SK-N-SH (cell line): ENCODE measurements around the gene ISM1. TPM values are rescaled to one million over a fixed set of nuclear protein-coding genes. Genes with fewer than 3 reads are reported as not detected.

ENCODE experiments used
- CTCF ChIA-PET: fragments of 300-600, 350-600 bp; formaldehyde crosslinking; extraction: SDS; loops from one replicate; lab custom pipeline; 2021; lab: Yijun Ruan, JAX
- POLR2A ChIA-PET: fragments of 350-600 bp; sonication (Branson Sonifier 250); formaldehyde crosslinking; extraction: SDS; loops from one replicate; lab custom pipeline; 2020; ENCODE audit warnings: antibody characterized with exemption, inconsistent platforms; lab: Yijun Ruan, JAX
- DNase-seq: peaks from one replicate; pipeline ENCODE4 v3.0.0; 2012
- H2AFZ ChIP-seq: fragments of 200-600 bp; sonication (generic); 2 replicates; pipeline ENCODE4 v1.8.1; 2016; ENCODE audit warnings: antibody characterized with exemption, mild to moderate bottlenecking, low read depth
- H3F3A ChIP-seq: fragments of 200-600 bp; sonication (generic); replicated peaks from 2 replicates; pipeline ENCODE3; 2016; ENCODE audit warnings: antibody characterized with exemption, mild to moderate bottlenecking; ENCODE audit not compliant: insufficient read depth
- H3K27ac ChIP-seq, 2 experiments: fragments of 200-500 bp in 1 of 2; fragments of 200-600 bp in 1 of 2; sonication (Bioruptor generic) in 1 of 2; sonication (generic), shearing (Covaris generic) in 1 of 2; 2 replicates each; pipeline versions ENCODE4 v1.5.1 to v1.6.1; 2014 to 2016; ENCODE audit warnings: low read depth in 2 of 2, inconsistent platforms in 1 of 2, low read length in 1 of 2, mild to moderate bottlenecking in 1 of 2, mixed read lengths in 1 of 2
- H3K27me3 ChIP-seq: fragments of 200-600 bp; sonication (generic), shearing (Covaris generic); 2 replicates; pipeline ENCODE4 v1.6.1; 2016; ENCODE audit warnings: mixed run types; ENCODE audit not compliant: insufficient read depth
- H3K36me3 ChIP-seq, 2 experiments: fragments of 200-500 bp in 1 of 2; fragments of 200-600 bp in 1 of 2; sonication (Bioruptor generic) in 1 of 2; sonication (generic) in 1 of 2; replicated peaks in 1 of 2; 2 replicates each; pipeline versions ENCODE3 to v1.5.1; 2014 to 2016; ENCODE audit warnings: low read length in 1 of 2, mild to moderate bottlenecking in 1 of 2; ENCODE audit not compliant: insufficient read depth in 2 of 2, control insufficient read depth in 1 of 2
- H3K4me1 ChIP-seq, 2 experiments: fragments of 200-500 bp in 1 of 2; fragments of 200-600 bp in 1 of 2; sonication (Bioruptor generic) in 1 of 2; sonication (generic), shearing (Covaris generic) in 1 of 2; 2 replicates each; pipeline versions ENCODE4 v1.5.1 to v1.6.1; 2014 to 2016; ENCODE audit warnings: low read depth in 1 of 2, low read length in 1 of 2, mixed run types in 1 of 2; ENCODE audit not compliant: insufficient read depth in 2 of 2, control insufficient read depth in 1 of 2
- H3K4me2 ChIP-seq: fragments of 200-600 bp; sonication (generic), shearing (Covaris generic); 2 replicates; pipeline ENCODE4 v1.6.1; 2017; ENCODE audit warnings: mixed run types
- H3K4me3 ChIP-seq, 2 experiments: fragments of 200-500 bp in 1 of 2; fragments of 200-600 bp in 1 of 2; sonication (Bioruptor generic) in 1 of 2; sonication (generic), shearing (Covaris generic) in 1 of 2; 2 replicates each; pipeline versions ENCODE4 v1.5.1 to v1.8.1; 2014 to 2016; ENCODE audit warnings: low read depth in 2 of 2, inconsistent platforms in 1 of 2, low read length in 1 of 2, mild to moderate bottlenecking in 1 of 2, mixed read lengths in 1 of 2, moderate library complexity in 1 of 2
- H3K79me2 ChIP-seq: fragments of 200-600 bp; sonication (generic); 2 replicates; pipeline ENCODE4 v1.8.1; 2017; ENCODE audit warnings: mild to moderate bottlenecking; ENCODE audit not compliant: insufficient read depth
- H3K9ac ChIP-seq: fragments of 200-600 bp; sonication (generic); 2 replicates; pipeline ENCODE4 v1.6.1; 2017; ENCODE audit warnings: mixed run types
- H3K9me2 ChIP-seq: fragments of 200-600 bp; sonication (generic); 2 replicates; pipeline ENCODE4 v1.6.1; 2017; ENCODE audit warnings: mixed run types
- H3K9me3 ChIP-seq: fragments of 200-600 bp; sonication (generic); 2 replicates; pipeline ENCODE4 v1.6.1; 2017; ENCODE audit warnings: mixed run types, mild to moderate bottlenecking, moderate library complexity
- H4K20me1 ChIP-seq: fragments of 200-600 bp; sonication (generic); 2 replicates; pipeline ENCODE4 v1.6.1; 2017; ENCODE audit warnings: mild to moderate bottlenecking, mixed run types; ENCODE audit not compliant: insufficient read depth
- CHD2 ChIP-seq: fragments of 150-350 bp; IDR thresholded peaks from 2 replicates; pipeline ENCODE4 v1.6.1; 2018; ENCODE audit warnings: low read length; ENCODE audit not compliant: partially characterized antibody
- FOSL2 ChIP-seq: IDR thresholded peaks from 2 replicates; pipeline ENCODE4 v1.4.0; 2012; ENCODE audit warnings: low read depth, mild to moderate bottlenecking, moderate library complexity, borderline replicate concordance
- FOXJ3 ChIP-seq: sonication (generic); formaldehyde crosslinking; IDR thresholded peaks from 2 replicates; pipeline ENCODE4 v1.5.1; 2020; ENCODE audit warnings: mild to moderate bottlenecking, missing genetic modification reagents
- GABPA ChIP-seq: IDR thresholded peaks from 2 replicates; pipeline ENCODE4 v1.4.0; 2012; ENCODE audit warnings: low read depth, mild to moderate bottlenecking
- NRF1 ChIP-seq: IDR thresholded peaks from 2 replicates; pipeline ENCODE4 v1.6.1; 2012; ENCODE audit warnings: low read depth, mild to moderate bottlenecking, low read length
- RCOR1 ChIP-seq: fragments of 150-350 bp; IDR thresholded peaks from 2 replicates; pipeline ENCODE4 v1.6.1; 2017; ENCODE audit warnings: antibody characterized with exemption, low read length
- RFX5 ChIP-seq: IDR thresholded peaks from 2 replicates; pipeline ENCODE4 v1.6.1; 2012; ENCODE audit warnings: mild to moderate bottlenecking, improper control_type of control experiment, low read length
- RXRA ChIP-seq: IDR thresholded peaks from 2 replicates; pipeline ENCODE4 v1.4.0; 2012; ENCODE audit warnings: low read depth, mild to moderate bottlenecking, borderline replicate concordance
- TAF1 ChIP-seq: IDR thresholded peaks from 2 replicates; pipeline ENCODE4 v1.6.1; 2012; ENCODE audit warnings: low read depth, mild to moderate bottlenecking, low read length, moderate library complexity, borderline replicate concordance
- TCF12 ChIP-seq: IDR thresholded peaks from 2 replicates; pipeline ENCODE4 v1.4.0; 2012
- USF1 ChIP-seq: IDR thresholded peaks from 2 replicates; pipeline ENCODE4 v1.4.0; 2012; ENCODE audit warnings: low read depth, borderline replicate concordance
- USF2 ChIP-seq: fragments of 150-350 bp; IDR thresholded peaks from 2 replicates; pipeline ENCODE4 v1.6.1; 2017; ENCODE audit warnings: antibody characterized with exemption, low read length, low read depth, borderline replicate concordance
- WGBS: methylation state at CpG from one replicate; pipeline ENCODE4 v1.1.6; 2017; ENCODE audit warnings: low lambda C conversion rate; 5-methylcytosine and 5-hydroxymethylcytosine counted together
- polyA plus RNA-seq, 3 experiments: library from polyadenylated mRNA; depleted of rRNA; stranded (reverse); fragments of >200 nt; gene quantifications; 2 replicates each; pipeline ENCODE4 v1.2.3, GENCODE V29; 2012
- TF ChIP-seq, protein P1 (sequence below): IDR thresholded peaks from 2 replicates; pipeline ENCODE4 v1.4.0; 2012; ENCODE audit warnings: low read depth, borderline replicate concordance

Gene ISM1
- polyA plus RNA-seq, 1 of the 3 experiments (the other 2 are of a cell fraction) = not detected

- WGBS = 48% methylated on average over 5 of the region's 5 CpGs
- Histone ChIP-seq H3K9ac (no peak overlapping the region), H3K27me3 (no peaks in the 10 kb centered on the region; the same call in 1 of the 2 replicates), H2AFZ (no peak overlapping the region), H3F3A (no peaks in the 10 kb centered on the region), H3K4me1 (no peaks in the 10 kb centered on the region; a peak in 1 of 4 replicates), H3K4me3 (no peak overlapping the region), H4K20me1 (no peaks in the 10 kb centered on the region), H3K27ac (no peak overlapping the region), H3K79me2 (no peaks in the 10 kb centered on the region)
- TF ChIP-seq GABPA (no peak), RCOR1 (no peak), CHD2 (no peak), FOSL2 (no peak), RXRA (no peak), TCF12 (no peak), FOXJ3 (CRISPR knock-in tag) (no peak), USF2 (no peak), USF1 (no peak), NRF1 (no peak), RFX5 (no peak), TAF1 (no peak)
- TF ChIP-seq, protein P1, sequence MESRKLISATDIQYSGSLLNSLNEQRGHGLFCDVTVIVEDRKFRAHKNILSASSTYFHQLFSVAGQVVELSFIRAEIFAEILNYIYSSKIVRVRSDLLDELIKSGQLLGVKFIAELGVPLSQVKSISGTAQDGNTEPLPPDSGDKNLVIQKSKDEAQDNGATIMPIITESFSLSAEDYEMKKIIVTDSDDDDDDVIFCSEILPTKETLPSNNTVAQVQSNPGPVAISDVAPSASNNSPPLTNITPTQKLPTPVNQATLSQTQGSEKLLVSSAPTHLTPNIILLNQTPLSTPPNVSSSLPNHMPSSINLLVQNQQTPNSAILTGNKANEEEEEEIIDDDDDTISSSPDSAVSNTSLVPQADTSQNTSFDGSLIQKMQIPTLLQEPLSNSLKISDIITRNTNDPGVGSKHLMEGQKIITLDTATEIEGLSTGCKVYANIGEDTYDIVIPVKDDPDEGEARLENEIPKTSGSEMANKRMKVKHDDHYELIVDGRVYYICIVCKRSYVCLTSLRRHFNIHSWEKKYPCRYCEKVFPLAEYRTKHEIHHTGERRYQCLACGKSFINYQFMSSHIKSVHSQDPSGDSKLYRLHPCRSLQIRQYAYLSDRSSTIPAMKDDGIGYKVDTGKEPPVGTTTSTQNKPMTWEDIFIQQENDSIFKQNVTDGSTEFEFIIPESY = no peak
- TF ChIP-seq, all 33 proteins: peak for 0
- no peaks in the 10 kb centered on the region for H3K9me2 ChIP-seq
- CTCF ChIA-PET = interaction anchor here (1.0 to 1.7 kb wide), 2 partner anchors 178 to 249 kb away, joined by 3 to 5 read pairs; no protein-coding TSS in a partner anchor
- H3K36me3 ChIP-seq = no peaks in the 10 kb centered on the region
- H3K4me2 ChIP-seq = no peak overlapping the region
- no peaks in the 10 kb centered on the region for H3K9me3 ChIP-seq
- POLR2A ChIA-PET = no interaction called here
- no peak for DNase-seq
Measured at GRCh38 chr20:13297147-13297899, 76.2 kb downstream of the ISM1 start.
